GM18858 (cell line): ENCODE data around the gene TMEM183A.

Experiments used
- ATAC-seq: cut with Tn5 transposase; IDR thresholded peaks from one replicate; pipeline ENCODE4 v1.9.1; 2021; ENCODE audit not compliant: unreplicated experiment

Gene TMEM183A, protein sequence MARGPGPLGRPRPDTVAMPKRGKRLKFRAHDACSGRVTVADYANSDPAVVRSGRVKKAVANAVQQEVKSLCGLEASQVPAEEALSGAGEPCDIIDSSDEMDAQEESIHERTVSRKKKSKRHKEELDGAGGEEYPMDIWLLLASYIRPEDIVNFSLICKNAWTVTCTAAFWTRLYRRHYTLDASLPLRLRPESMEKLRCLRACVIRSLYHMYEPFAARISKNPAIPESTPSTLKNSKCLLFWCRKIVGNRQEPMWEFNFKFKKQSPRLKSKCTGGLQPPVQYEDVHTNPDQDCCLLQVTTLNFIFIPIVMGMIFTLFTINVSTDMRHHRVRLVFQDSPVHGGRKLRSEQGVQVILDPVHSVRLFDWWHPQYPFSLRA

DNA sequence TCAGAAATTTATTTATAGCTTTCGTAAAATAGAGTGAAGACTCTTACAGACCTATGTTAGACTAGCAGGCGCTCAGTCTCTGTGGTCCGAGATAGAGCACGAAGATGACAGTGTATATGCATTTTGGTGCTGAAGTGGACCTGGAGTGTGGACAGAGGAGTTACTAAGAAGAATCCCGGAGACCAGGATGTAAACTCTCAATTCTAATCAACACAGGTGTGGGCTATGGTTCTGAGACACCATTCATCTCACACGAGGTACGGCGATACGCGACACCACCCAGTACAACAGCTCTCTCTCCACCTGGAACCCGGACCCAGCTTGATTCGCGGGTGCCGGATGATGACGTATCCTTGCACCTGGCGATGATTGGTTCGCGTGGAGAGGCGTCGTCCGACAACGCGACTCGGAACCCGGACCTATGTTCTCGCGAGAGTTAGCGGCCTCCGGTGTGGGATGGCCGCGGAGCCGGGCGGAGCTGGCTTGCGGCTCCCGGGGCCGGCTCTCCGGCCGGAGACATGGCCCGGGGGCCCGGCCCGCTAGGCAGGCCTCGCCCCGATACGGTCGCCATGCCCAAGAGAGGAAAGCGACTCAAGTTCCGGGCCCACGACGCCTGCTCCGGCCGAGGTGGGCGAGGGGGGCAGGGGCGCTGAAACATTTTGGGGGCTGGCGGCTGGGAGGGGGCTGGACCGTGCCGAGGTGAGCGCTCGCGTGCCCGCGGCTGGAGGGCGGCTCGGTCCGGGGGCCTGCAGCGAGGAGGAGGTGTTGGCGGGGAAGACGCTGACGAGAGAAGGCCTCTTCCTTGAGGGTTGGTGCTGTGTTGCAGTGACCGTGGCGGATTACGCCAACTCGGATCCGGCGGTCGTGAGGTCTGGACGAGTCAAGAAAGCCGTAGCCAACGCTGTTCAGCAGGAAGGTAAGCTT lies at the start of gene TMEM183A:
TMEM183A (plus strand) TSS at position 427 of the 924 bp plus-strand sequence; CDS start at position 519, 92 bp downstream.
- peak; percentile 85 for ATAC-seq

GRCh38 chr1:202957733-202958543 lies 49.2 kb upstream of the TMEM183A start, which contains the start of gene ADIPOR1:
TSS of gene ADIPOR1 (minus strand) at chr1:202958312. CDS start at chr1:202951070, 7,242 bp downstream.
- ATAC-seq, result peak; percentile 93

- ATAC-seq, result no peak
Measured at GRCh38 chr1:202958544-202959275, 48.5 kb upstream of the TMEM183A start.

GRCh38 chr1:202959276-202959620 lies 47.9 kb upstream of the TMEM183A start:
- ATAC-seq, result no peak

- no peak for ATAC-seq
Measured at GRCh38 chr1:202961220-202961880, 45.8 kb upstream of the TMEM183A start.

DNA sequence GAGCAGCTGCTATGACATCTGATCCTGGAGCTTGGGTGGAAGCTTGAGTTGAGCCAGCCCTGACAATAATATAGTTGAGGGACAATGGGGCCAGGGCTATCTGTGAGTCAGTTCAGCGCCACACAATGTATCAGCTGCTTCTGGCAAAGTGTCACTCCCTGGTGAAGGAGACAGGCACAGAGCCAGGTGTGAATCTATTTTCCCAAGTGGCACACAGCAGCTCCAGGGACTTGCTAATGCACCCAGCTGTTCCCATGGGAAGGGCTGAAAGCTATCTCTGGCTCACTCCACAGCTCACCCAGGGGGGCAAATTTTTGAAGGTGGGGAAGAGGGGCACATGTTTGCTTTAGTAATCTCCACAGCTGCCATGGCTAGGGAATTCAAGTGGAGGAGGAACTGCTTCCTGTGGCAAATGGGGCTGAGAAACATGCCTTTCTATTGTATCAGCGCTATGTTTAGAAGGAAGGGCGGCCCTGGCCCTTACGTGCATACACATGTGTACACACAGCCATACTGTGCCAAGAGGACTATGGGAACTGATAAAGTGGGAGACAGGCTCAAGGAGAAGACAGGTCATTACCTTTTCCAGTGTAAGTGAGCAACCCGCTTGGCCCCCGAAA lies 42.3 kb upstream of the TMEM183A start:
- ATAC-seq, result no peak

DNA sequence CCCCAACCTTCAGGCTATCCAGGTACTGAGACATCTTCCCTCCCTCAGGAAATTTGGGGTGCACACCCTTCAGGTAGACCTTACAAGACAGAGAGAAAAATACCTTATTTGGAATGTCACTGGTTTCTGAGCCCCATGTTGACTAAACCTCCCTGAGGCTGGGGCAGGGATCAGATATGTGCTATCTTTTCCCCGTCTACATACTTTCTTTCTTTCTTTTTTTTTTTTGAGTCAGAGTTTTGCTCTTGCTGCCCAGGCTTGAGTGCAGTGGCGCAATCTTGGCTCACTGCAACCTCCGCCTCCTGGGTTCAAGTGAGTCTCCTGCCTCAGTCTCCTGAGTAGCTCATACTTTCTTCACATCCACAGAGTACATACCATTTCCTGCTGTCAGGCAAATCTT lies 41.8 kb upstream of the TMEM183A start:
- no peak for ATAC-seq

DNA sequence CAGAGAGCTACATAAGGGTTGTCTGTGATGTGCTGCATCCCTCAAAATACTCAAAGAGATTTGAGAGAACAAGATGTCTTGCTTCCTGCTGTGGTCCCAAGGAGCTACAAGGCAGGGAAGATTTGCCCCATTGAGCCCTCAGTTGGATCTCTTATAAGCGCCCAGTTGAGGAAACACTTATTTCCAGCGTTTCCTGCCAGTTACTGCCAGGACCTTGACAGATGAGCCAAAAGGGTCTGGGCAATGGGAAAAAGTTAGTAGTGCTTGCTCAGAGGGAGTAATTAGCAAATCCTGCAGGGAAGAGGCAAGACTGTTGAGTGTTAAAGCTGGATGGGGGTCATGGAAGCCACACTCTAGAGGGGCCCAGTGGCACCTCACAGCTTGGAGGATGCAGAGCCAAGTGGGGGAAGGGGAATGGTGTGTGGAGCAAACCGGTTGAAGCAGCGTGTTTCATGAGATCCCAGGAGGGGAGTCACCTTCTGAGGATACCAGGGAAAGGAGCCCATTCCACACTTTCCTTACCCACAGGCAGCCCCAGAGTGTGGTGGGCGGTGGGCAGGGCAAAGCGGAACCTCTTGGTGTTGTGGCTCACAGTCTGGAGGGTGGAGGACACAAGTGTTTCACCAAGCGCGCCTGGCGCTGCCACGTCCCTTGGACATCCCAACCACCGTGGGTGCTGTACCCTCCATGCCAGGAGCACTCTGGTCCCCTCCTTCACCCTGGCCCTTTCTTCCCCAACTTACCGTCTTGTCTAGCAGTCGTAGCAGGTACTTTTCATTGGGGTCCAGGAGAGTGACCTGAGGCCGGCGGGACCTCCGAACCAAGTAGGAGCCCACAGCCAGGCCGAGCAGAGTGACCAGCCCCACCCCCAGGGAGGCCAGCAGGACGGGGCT lies 40.9 kb upstream of the TMEM183A start:
- no peak for ATAC-seq

GRCh38 chr1:202967684-202968281 lies 39.4 kb upstream of the TMEM183A start:
- ATAC-seq, result no peak

DNA sequence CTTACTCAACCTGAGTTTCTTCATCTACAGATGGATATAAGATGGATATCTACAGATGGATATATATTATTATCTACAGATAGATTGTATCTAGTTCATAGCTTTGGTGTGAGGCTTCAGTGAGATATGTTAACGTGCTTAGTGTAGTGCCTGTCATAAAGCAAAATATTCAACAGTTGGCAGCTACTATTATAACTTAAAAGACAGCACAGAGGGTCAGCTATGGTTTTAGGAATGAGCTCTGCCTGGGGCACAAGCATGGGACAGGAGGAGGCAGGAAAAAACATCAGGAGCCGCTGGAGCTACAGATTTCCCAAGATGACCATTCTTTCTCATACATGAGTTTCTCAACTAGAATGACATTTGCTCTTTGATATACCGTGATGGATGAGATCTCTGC lies 38.8 kb upstream of the TMEM183A start:
- no peak for ATAC-seq

- ATAC-seq, result peak; percentile 54
Measured at GRCh38 chr1:202968895-202969295, 38.3 kb upstream of the TMEM183A start.

DNA sequence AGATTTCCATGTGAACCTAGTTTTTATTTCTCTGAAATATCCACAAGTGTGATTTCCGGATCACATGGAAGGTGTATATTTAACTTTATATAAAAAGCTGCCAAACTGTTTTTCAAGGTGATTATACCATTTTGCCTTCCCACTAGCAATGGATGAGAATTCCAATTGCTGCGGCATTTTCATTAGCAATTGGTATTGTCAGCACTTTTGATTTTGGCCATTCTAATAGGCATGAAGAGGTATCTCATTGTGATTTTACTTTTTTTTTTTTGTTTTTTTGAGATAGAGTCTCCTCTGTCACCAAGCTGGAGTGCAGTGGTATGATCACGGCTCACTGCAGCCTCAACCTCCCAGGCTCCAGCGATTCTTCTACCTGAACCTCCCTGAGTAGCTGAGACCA lies 35.1 kb upstream of the TMEM183A start:
- ATAC-seq, result no peak

DNA sequence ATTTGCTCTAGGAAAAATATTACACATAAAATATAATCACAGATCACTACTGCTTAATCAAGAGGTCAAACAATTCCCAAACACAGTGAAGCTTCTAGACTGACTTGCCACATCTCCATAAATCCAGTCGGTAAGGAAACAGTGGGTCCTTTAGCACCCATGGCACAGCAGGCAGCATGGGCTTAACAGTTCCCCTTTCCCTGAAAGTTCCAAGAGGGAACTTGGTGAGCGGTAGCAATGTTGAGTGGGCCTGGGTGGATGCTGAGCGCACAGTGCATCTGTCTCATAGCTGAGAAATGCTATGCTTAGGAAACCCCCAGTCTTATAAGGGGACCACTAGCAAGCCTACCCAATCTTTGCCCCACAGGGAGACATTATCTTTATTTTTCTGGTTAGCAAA lies 32.3 kb upstream of the TMEM183A start:
- no peak for ATAC-seq

DNA sequence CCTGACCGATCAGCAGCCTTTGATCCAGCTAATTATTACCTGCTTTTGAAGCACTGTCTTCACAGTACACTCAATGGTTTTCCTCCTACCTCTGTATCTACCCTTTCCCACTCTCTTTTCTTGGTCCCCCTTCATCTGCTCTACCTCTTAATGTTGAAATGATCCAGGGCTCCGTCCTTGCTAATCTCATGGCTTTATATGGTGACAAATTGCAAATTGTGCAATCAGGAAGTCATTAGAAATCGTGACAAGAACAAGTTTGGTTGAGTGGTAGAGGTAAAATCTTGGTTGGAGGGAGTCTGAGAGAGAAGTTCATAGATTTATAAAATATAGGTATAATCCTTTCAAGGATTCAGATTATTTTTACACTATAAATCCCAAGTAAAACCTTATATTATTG lies 30.5 kb upstream of the TMEM183A start:
- no peak for ATAC-seq

- no peak for ATAC-seq
Measured at GRCh38 chr1:202979459-202979858, 27.7 kb upstream of the TMEM183A start.

DNA sequence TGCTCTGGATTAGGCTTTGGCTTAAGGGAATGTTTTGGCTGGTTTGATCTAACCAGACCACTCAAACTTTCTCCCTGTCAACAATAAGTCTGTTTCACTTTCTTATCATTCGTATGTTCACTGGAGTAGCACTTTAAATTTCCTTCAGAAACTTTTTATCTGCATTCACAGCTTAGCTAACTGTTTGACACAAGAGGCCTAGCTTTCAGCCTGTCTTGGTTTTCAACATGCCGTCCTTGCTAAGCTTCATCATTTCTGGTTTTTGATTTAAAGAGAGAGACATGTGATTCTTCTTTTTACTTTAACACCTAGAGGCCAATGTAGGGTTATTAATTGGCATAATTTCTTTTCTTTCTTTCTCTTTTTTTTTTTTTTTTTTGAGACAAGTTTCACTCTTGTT lies 25.2 kb upstream of the TMEM183A start:
- ATAC-seq, result no peak

DNA sequence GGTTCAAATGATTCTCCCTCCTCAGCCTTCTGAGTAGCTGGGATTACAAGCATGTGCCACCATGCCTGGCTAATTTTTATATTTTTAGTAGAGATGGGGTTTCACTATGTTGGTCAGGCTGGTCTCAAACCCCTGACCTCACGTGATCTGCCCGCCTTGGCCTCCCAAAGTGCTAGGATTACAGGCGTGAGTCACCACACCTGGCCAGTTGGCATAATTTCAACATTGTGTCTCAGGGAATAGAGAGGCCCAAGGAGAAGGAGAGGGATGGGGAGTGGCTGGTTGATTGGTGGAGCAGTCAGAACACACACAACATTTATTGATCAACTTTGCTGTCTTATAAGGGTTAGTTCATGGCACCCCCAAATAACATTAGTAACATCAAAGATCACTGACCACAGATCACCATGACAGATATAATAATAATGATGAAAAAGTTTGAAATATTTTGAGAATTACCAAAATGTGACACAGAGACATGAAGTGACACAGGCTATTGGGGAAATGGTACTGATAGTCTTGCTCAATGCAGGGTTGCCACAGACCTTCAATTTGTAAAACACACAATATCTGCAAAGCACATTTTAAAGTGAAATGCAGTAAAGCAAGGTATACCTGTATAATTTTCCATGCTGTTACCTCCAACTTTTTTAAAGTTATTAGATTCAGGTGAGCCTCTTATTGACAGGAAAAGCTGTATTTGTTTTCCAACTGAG lies 24.3 kb upstream of the TMEM183A start:
- no peak for ATAC-seq
